ENCODE measurements around the gene EPHA6.

The EPHA6 gene

GRCh38 chr3:97680210-97680609 lies 865.8 kb downstream of the EPHA6 start:
- no peak for TF ChIP-seq CTCF (IDR thresholded peaks at IDR 0.05)
- no peak for DNase-seq (ENCODE audit: low spot score)

DNA sequence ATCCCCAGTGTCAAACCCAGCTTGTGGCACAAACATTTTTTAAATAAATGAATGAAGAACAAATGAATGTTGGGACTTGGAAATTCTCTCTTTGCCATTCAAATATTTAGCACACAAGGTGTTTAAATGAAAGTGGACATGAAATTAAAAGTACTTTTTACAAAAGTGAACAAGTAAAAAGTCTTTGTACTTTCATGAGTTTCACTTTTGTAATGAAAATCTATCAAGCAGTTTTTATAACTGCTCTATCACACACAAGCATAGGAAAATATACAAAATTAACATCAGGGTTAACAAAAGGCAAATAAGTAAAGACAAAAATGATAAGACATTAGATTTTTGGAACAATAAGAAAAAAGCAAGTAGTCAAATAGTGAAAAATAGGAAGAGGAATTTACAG lies 866.3 kb downstream of the EPHA6 start:
- TF ChIP-seq CTCF (IDR thresholded peaks at IDR 0.05) = no peak
- no peak overlapping the region for H3K4me3 ChIP-seq
- no peak for DNase-seq (ENCODE audit: low spot score)
- no peak overlapping the region for H3K27ac ChIP-seq

More at GRCh38 chr3:97680210-97680609, 865.8 kb downstream of the EPHA6 start:
- Histone ChIP-seq H3K27ac (no peak overlapping the region), H3K4me3 (no peak overlapping the region)

DNA sequence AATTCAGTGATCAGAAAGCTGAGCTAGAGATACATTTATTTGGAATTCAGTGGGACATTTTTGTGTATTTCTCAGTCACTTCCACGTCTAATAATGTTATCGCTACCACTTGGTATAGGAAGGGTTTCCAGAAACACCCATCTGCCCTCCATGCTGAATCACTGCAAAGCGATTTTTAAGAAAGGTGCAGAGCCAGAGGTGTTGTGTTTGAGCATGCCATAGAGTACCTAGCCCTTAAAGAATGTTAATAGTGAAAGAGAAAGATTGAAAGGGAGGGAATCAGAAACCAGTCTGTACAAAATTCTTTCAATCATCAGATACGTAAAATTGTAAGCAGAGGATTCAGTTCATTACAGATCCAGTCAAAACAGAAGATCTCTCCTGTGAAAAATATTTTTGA lies 870.1 kb downstream of the EPHA6 start:
- no peak for TF ChIP-seq CTCF (IDR thresholded peaks at IDR 0.05)
- H3K27ac ChIP-seq = no peak overlapping the region
- no peak overlapping the region for H3K4me3 ChIP-seq
- DNase-seq (ENCODE audit: low spot score) = no peak

GRCh38 chr3:97686258-97686657 lies 871.9 kb downstream of the EPHA6 start:
- no peak overlapping the region for H3K4me3 ChIP-seq
- no peak for TF ChIP-seq CTCF (IDR thresholded peaks at IDR 0.05)
- DNase-seq (ENCODE audit: low spot score) = no peak
- H3K27ac ChIP-seq = no peak overlapping the region

DNA sequence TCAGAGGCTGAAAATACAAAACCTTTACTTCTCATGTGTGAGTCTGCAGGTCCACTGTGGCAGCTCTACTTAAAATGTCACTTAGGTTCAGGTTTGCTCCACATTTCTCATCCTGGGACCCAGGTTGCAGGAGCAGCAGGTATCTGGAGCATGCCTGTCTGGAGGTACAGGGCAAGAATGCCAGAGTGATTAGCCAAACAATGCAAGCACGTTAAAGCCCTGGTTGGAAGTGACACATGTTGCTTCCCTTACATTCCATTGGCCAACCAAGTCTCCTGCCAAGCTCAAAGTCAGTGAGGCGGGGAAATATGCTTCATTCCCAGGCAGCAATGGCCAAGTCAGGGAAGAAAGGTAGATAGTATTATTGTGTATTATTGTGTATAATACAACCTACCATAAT lies 873.3 kb downstream of the EPHA6 start:
- Histone ChIP-seq H3K4me3 (no peak overlapping the region), H3K27ac (no peak overlapping the region)
- TF ChIP-seq CTCF (IDR thresholded peaks at IDR 0.05) = no peak
- DNase-seq (ENCODE audit: low spot score) = no peak

DNA sequence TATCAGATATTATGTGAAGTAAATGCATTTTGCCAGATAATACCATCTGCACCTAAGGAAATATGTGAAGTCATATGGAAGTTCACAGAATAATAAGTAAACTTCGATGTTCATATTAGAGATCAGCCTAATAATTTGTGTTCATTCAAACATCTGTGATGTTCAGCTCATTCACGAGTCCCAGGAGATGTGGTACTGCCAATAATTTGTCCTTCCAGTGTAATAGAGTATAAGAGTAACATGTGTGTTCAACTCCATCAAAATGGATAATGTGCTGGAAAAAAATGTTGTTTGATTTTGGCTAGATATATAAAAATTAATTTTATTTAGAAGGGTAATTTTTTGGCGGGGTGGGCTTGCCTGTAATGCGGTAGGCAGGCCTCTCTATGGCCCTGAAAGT lies 874.7 kb downstream of the EPHA6 start:
- no peak for DNase-seq (ENCODE audit: low spot score)
- H3K27ac ChIP-seq = no peak overlapping the region
- no peak overlapping the region for H3K4me3 ChIP-seq
- TF ChIP-seq CTCF (IDR thresholded peaks at IDR 0.05) = no peak

DNA sequence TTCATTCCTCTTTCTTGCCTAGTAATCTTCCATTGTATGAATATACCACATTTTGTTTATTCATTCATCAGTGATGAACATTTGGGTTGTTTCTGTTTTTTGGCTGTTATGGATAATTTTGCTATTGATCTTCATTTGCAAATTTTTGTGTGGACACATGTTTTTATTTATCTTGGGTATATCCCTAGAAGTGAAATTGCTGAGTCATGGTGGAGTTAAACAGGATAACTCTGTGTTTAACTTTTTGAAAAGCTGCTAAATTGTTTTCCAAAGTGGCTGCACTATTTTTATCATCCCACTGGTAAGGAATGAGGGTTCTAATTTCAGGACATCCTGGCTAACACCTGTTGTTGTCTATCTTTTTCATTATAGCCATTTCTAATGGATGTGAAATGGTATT lies 875.6 kb downstream of the EPHA6 start:
- TF ChIP-seq CTCF (IDR thresholded peaks at IDR 0.05) = no peak
- Histone ChIP-seq H3K27ac (no peak overlapping the region), H3K4me3 (no peak overlapping the region)
- DNase-seq (ENCODE audit: low spot score) = no peak

Data from coronary artery (tissue), 2 donors.